Upper lobe of right lung (tissue), 1 donor: Measurements from ENCODE around the gene TTLL11. TPM values are rescaled to one million over a fixed set of nuclear protein-coding genes. Genes with fewer than 3 reads are reported as not detected.
"Not testable (repeated sequence)": the region's sequence is repeated elsewhere in the genome, so short reads cannot be mapped to it uniquely, and the experiment has no call there.

Experiments used
- ATAC-seq: fragments of 200-7000 bp; cut with Tn5 transposase; one replicate; pipeline ENCODE4 v1.9.1; 2020; ENCODE audit warnings: mild to moderate bottlenecking, moderate library complexity
- DNase-seq: peaks from one replicate; pipeline ENCODE4 v3.0.0-alpha.2; 2020
- H3K27ac ChIP-seq: fragments of 200-600 bp; one replicate; pipeline ENCODE4 v1.8.0; 2022
- H3K27me3 ChIP-seq: fragments of 200-600 bp; one replicate; pipeline ENCODE4 v1.8.0; 2022; ENCODE audit warnings: mild to moderate bottlenecking
- H3K36me3 ChIP-seq: fragments of 200-600 bp; one replicate; pipeline ENCODE4 v1.8.0; 2022
- H3K4me1 ChIP-seq: fragments of 200-600 bp; one replicate; pipeline ENCODE4 v1.8.0; 2022
- H3K4me3 ChIP-seq: fragments of 200-600 bp; one replicate; pipeline ENCODE4 v1.8.0; 2022; ENCODE audit warnings: mild to moderate bottlenecking
- H3K9me3 ChIP-seq: fragments of 200-600 bp; one replicate; pipeline ENCODE4 v1.8.0; 2022
- intact Hi-C: fragments of 100-400 bp; cut with DNase I; formaldehyde crosslinking; loops from one replicate; pipeline ENCODE4 v1.11.0; 2022
- total RNA-seq: library from RNA; stranded (reverse); fragmentation: NEBNext Ultra II Directional; extraction: Animal tissue kit (Norgen Biotek cat#: 25700); gene quantifications from one replicate; pipeline ENCODE4 v1.2.1, GENCODE V29; 2021
- TF ChIP-seq, protein P1 (sequence below): fragments of 200-600 bp; IDR thresholded peaks from one replicate; pipeline ENCODE4 v1.8.0; 2022; ENCODE audit warnings: antibody characterized with exemption
- donor health status: DM: no; HTN: yes; CAD: no; lungs with severe emphysema.

TTLL11 gene
- total RNA-seq, 1 donor from 2014 or later: 10.7 TPM

- DNase-seq: no peak
- no peak for ATAC-seq
- TF ChIP-seq, protein P1, sequence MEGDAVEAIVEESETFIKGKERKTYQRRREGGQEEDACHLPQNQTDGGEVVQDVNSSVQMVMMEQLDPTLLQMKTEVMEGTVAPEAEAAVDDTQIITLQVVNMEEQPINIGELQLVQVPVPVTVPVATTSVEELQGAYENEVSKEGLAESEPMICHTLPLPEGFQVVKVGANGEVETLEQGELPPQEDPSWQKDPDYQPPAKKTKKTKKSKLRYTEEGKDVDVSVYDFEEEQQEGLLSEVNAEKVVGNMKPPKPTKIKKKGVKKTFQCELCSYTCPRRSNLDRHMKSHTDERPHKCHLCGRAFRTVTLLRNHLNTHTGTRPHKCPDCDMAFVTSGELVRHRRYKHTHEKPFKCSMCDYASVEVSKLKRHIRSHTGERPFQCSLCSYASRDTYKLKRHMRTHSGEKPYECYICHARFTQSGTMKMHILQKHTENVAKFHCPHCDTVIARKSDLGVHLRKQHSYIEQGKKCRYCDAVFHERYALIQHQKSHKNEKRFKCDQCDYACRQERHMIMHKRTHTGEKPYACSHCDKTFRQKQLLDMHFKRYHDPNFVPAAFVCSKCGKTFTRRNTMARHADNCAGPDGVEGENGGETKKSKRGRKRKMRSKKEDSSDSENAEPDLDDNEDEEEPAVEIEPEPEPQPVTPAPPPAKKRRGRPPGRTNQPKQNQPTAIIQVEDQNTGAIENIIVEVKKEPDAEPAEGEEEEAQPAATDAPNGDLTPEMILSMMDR: no peak
- intact Hi-C loops: no loop called here
- no peaks in the 10 kb centered on the region for H3K9me3 ChIP-seq
- H3K27me3 ChIP-seq: no peaks in the 10 kb centered on the region
- H3K4me3 ChIP-seq: no peak overlapping the region
- H3K4me1 ChIP-seq: no peaks in the 10 kb centered on the region
- H3K27ac ChIP-seq: no peak overlapping the region
- no peaks in the 10 kb centered on the region for H3K36me3 ChIP-seq
Measured at GRCh38 chr9:121797081-121797480, 296.0 kb downstream of the TTLL11 start.

- H3K9me3 ChIP-seq, ATAC-seq, H3K36me3 ChIP-seq, DNase-seq, H3K4me3 ChIP-seq, intact Hi-C loops, H3K27me3 ChIP-seq, H3K27ac ChIP-seq, H3K4me1 ChIP-seq: not testable (repeated sequence)
Measured at GRCh38 chr9:121794334-121794733, 298.8 kb downstream of the TTLL11 start.

GRCh38 chr9:121792476-121792875 lies 300.6 kb downstream of the TTLL11 start:
- H3K4me3 ChIP-seq, H3K9me3 ChIP-seq, H3K27ac ChIP-seq, intact Hi-C loops, DNase-seq, H3K36me3 ChIP-seq, ATAC-seq, H3K4me1 ChIP-seq, H3K27me3 ChIP-seq: not testable (repeated sequence)

GRCh38 chr9:121790841-121791240 lies 302.3 kb downstream of the TTLL11 start:
- intact Hi-C loops: no loop called here
- no peaks in the 10 kb centered on the region for H3K9me3 ChIP-seq
- DNase-seq (no peak), ATAC-seq (no peak)
- no peaks in the 10 kb centered on the region for H3K36me3 ChIP-seq
- H3K4me1 ChIP-seq: no peaks in the 10 kb centered on the region
- H3K27me3 ChIP-seq: no peaks in the 10 kb centered on the region
- H3K4me3 ChIP-seq: no peak overlapping the region
- no peak overlapping the region for H3K27ac ChIP-seq
- TF ChIP-seq, protein P1: no peak

DNA sequence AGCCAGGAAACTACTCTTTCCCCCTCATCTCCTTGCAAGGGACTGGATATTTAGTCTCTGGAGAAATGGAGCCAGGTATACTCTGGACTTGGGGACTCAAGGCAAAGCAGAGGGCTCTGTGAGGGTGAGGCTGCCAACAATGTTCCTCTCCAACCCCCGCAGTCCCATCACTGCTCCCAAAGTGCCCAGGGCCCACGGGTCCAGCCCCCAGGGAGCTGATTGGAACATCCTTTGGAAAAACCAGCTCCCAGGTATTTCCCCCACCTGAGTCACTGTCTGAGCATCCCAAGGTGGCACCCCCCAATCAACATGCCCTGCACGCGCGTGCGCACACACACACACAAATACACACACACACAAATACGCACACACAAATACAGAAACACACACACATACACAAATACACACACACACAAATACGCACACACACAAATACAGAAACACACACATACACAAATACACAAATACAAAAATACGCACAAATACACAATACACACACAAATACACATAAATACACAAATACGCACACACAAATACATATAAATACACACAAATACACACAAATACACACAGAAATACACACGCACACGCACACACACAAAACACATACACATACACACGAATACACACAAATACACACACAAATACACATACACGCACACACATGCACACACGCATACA lies 304.3 kb downstream of the TTLL11 start:
- DNase-seq (no peak), ATAC-seq (no peak)
- TF ChIP-seq, protein P1: no peak
- Histone ChIP-seq H3K4me1 (no peaks in the 10 kb centered on the region), H3K27me3 (no peaks in the 10 kb centered on the region), H3K9me3 (no peaks in the 10 kb centered on the region), H3K27ac (no peak overlapping the region), H3K4me3 (no peak overlapping the region), H3K36me3 (peaks cover 5% of the 10 kb centered on the region)
- intact Hi-C loops: no loop called here

DNA sequence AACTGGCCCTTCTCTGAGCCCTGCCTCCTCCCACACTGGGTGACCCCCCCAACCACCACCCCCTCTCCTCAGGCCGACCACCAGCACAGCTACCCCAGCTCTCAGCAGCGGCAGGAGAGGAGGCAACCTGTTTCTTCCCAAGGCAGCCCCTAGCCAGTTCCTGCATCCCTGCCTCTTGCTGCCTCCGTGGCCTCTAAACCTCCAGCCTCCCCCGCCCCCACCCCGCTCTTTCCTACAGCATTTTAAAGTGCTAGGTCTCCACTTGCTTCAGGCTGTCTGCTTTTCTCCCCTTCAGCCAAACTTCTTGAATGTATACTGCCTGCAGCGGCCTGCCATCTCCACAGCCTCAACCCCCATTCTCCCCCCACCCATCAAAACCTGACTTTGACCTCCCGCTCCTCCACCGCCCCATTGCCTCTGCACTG lies 306.1 kb downstream of the TTLL11 start:
- H3K36me3 ChIP-seq: peaks cover 23% of the 10 kb centered on the region
- H3K9me3 ChIP-seq: no peaks in the 10 kb centered on the region
- H3K27ac ChIP-seq: no peak overlapping the region
- no peak for DNase-seq
- intact Hi-C loops: no loop called here
- H3K4me1 ChIP-seq: no peaks in the 10 kb centered on the region
- no peaks in the 10 kb centered on the region for H3K27me3 ChIP-seq
- no peak for ATAC-seq
- H3K4me3 ChIP-seq: no peak overlapping the region
- TF ChIP-seq, protein P1: no peak

DNA sequence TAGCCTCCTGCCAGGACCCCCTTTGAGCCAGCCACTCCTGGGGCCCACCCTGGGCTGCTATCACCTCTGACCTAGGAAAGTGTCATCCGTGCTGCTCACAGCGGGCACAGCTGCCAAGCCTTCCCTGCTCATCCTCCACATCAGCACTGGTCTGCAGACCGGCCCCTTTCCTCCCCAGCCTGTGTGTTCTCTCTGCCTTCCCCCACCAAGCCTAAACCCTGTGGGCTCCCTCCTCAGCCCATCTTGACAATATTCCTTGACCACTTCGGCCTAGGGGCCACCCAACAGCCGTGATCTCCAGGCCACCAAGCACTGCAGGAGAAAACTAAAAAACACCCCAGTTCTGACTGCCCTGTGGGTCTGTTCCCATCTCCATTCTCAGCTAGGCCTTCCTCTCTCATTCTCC lies 306.6 kb downstream of the TTLL11 start:
- Histone ChIP-seq H3K4me1 (no peaks in the 10 kb centered on the region), H3K4me3 (no peak overlapping the region), H3K27ac (no peak overlapping the region), H3K27me3 (no peaks in the 10 kb centered on the region), H3K36me3 (peaks cover 28% of the 10 kb centered on the region), H3K9me3 (no peaks in the 10 kb centered on the region)
- DNase-seq (no peak), ATAC-seq (no peak)
- intact Hi-C loops: no loop called here
- TF ChIP-seq, protein P1: no peak
